ENCODE data around the gene CADPS. TPM values are rescaled to one million over a fixed set of nuclear protein-coding genes. Genes with fewer than 3 reads are reported as not detected.

Gene CADPS
- total RNA-seq, 2 experiments from 2014 or later: not detected

- no peak for ATAC-seq (ENCODE audit: low read depth)
- no peaks in the 10 kb centered on the region for H3K4me1 Mint-ChIP-seq
- H3K4me3 Mint-ChIP-seq: no peak overlapping the region
- no peaks in the 10 kb centered on the region for H3K27me3 Mint-ChIP-seq
- no peak overlapping the region for H3K27ac Mint-ChIP-seq
- no peaks in the 10 kb centered on the region for H3K36me3 Mint-ChIP-seq
- POLR2A ChIA-PET: no interaction called here
- DNase-seq: no peak
- H3K9me3 Mint-ChIP-seq: peaks cover 9% of the 10 kb centered on the region
Observed at GRCh38 chr3:62577153-62577552, 298.1 kb downstream of the CADPS start.

DNA sequence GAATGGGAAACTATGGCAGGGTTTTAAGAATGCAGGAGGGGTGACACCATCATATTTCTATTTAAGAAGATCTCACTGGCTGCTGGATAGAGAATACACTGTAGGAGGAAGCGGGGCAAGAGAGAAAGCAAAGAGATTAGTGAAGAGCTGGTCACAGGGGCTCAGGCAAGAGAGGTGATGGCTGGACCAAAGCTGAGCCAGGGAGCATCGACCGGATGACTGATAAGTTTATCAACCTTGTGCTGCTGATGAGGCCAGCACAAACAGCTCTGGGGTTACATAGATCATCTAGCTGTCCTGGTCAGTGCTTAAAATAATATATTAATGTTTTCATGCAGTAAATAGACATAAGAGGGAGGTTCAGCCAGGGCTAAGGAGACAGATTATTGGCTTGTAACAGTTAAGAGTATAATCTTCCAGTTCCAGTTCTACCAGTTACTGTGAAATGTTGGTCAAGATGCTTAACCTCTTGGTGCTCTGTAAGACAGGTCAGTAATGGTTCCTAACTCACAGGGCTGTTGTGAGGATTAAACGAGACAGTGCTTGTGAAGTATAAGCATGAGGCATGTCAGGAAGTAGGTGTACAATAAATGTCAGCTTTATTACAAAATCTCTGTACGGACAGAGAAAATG is 300.8 kb downstream of the CADPS start:
- ATAC-seq (ENCODE audit: low read depth): no peak
- POLR2A ChIA-PET: no interaction called here
- H3K27me3 Mint-ChIP-seq: no peaks in the 10 kb centered on the region

DNA sequence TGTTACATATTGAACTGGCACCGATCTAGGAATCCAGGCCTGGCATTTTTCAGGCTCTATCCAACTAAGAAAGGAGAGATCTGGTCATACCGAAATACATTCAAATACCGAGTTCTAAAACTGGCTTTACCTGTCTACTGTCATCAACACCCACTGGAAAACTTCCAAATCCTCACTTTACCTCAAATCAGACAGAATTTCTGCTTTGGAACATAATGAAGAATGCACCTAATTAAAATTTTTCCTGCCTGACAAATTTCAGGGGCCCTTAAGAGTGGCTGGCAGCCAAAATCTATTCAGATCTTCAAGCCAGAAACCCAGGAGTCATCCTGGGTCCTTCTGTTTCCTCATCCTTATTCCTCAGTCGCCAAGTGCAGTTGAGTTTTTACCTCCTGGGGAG is 303.3 kb downstream of the CADPS start:
- no peak for DNase-seq
- Mint-ChIP-seq H3K27me3 (no peaks in the 10 kb centered on the region), H3K4me1 (no peaks in the 10 kb centered on the region), H3K9me3 (no peaks in the 10 kb centered on the region), H3K27ac (no peak overlapping the region), H3K4me3 (no peak overlapping the region), H3K36me3 (no peaks in the 10 kb centered on the region)
- no peak for ATAC-seq (ENCODE audit: low read depth)
- POLR2A ChIA-PET: no interaction called here

More for the DNA sequence above, 300.8 kb downstream of the CADPS start:
- no peak for DNase-seq
- peaks cover 5% of the 10 kb centered on the region for H3K9me3 Mint-ChIP-seq
- no peak overlapping the region for H3K27ac Mint-ChIP-seq
- no peak overlapping the region for H3K4me3 Mint-ChIP-seq
- no peaks in the 10 kb centered on the region for H3K4me1 Mint-ChIP-seq
- H3K36me3 Mint-ChIP-seq: no peaks in the 10 kb centered on the region

GRCh38 chr3:62570888-62571287 is 304.3 kb downstream of the CADPS start:
- POLR2A ChIA-PET: no interaction called here
- H3K4me3 Mint-ChIP-seq: no peak overlapping the region
- ATAC-seq (ENCODE audit: low read depth): no peak

GRCh38 chr3:62569609-62570008 is 305.6 kb downstream of the CADPS start:
- Mint-ChIP-seq H3K4me1 (no peaks in the 10 kb centered on the region), H3K4me3 (no peak overlapping the region), H3K9me3 (no peaks in the 10 kb centered on the region), H3K27ac (no peak overlapping the region), H3K27me3 (no peaks in the 10 kb centered on the region), H3K36me3 (no peaks in the 10 kb centered on the region)
- ATAC-seq (ENCODE audit: low read depth) (no peak), DNase-seq (no peak)
- POLR2A ChIA-PET: no interaction called here

More at GRCh38 chr3:62570888-62571287, 304.3 kb downstream of the CADPS start:
- Mint-ChIP-seq H3K27ac (no peak overlapping the region), H3K36me3 (no peaks in the 10 kb centered on the region), H3K9me3 (no peaks in the 10 kb centered on the region), H3K4me1 (no peaks in the 10 kb centered on the region), H3K27me3 (no peaks in the 10 kb centered on the region)
- no peak for DNase-seq

DNA sequence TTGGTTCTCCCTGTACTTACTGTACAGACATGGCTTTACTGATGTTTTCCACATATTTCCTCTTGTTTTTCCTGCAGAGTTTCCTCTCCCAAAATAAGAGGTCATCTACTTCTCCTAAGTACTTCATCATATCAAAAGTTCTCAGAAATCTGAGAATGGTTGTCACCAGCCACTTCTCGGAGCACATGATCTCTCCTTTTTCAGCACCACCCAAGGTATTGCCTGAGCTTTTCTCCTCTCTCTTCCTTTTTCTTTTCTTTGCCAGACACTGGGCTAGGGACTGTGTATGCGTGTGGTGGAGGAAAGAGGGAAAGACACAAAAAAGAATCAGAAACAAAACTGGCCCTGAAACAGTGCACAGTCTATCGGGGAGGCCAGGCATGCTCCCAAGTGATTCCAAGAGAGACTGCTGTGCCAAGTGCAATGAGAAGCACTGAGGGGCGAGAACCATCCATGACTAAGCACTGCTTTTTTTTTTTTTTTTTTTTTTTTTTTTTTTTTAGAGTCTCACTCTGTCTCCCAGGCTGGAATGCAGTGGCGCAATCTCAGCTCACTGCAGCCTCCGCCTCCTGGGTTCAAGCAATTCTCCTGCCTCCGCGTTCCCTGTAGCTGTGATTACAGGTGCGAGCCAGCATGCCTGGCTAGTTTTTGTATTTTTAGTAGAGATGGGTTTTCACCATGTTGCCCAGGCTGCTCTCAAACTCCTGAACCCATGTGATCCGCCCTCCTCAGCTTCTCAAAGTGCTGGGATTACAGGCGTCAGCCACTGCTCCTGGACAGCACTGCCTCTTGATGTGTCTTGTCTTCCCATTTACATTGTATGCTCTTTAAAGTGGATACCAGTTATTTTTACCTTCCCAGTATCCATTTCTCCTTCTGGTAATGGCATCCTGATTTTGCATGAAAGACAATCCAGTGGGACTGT is 307.9 kb downstream of the CADPS start:
- DNase-seq: no peak
- Mint-ChIP-seq H3K27ac (no peak overlapping the region), H3K4me3 (no peak overlapping the region), H3K27me3 (no peaks in the 10 kb centered on the region), H3K9me3 (no peaks in the 10 kb centered on the region), H3K4me1 (no peaks in the 10 kb centered on the region), H3K36me3 (no peaks in the 10 kb centered on the region)
- ATAC-seq (ENCODE audit: low read depth): no peak
- POLR2A ChIA-PET: no interaction called here

DNA sequence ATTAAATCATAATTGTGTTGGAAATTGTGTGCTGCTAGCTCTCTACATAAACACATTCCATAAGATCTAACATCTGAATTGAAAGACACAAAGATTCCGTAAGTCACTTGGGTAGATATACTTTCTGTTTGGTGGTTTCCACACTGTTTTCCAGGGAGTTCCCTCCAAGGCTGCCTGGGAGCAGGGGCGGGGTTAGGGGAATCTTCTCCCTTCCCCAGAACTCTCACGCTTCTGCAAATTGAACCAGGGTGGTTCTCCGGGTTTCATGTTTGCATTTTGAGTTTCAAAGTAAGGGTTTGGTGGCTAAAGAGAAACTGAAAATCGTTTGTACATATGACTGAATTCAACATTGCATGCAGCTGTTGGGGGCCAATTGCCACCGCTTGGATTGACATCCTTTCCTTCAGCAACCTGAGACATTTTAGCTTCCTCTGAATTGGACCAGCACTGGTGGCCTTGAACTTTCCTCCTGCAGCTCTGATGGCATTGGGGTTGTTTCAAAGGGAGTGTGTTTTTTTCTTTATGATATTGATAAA is 309.1 kb downstream of the CADPS start:
- no peak overlapping the region for H3K4me3 Mint-ChIP-seq
- ATAC-seq (ENCODE audit: low read depth) (no peak), DNase-seq (no peak)
- no peaks in the 10 kb centered on the region for H3K36me3 Mint-ChIP-seq
- H3K27me3 Mint-ChIP-seq: no peaks in the 10 kb centered on the region
- no peaks in the 10 kb centered on the region for H3K9me3 Mint-ChIP-seq
- POLR2A ChIA-PET: no interaction called here
- H3K27ac Mint-ChIP-seq: no peak overlapping the region
- no peaks in the 10 kb centered on the region for H3K4me1 Mint-ChIP-seq

GRCh38 chr3:62562596-62562995 is 312.6 kb downstream of the CADPS start:
- POLR2A ChIA-PET: no interaction called here
- no peaks in the 10 kb centered on the region for H3K9me3 Mint-ChIP-seq

DNA sequence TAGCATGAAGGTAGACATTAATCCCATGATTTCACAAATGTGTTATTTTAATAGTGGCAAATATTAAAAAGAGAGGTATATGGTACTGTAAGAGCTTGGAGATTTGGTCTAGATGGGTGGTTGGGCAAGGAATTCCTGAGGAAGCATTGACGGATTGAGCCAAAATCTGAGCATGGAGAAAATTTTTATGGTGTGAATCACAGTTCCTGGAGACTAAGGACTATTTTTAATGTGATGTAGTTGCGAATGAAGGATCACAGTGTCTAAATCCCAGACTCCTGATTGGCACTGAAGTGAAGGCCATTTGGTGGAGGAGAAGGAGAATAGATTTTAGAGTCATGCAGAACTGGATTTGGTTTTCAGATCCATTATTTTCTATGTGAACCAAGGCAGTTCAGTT is 313.2 kb downstream of the CADPS start:
- ATAC-seq (ENCODE audit: low read depth) (no peak), DNase-seq (no peak)
- no peaks in the 10 kb centered on the region for H3K36me3 Mint-ChIP-seq
- no peaks in the 10 kb centered on the region for H3K9me3 Mint-ChIP-seq
- no peaks in the 10 kb centered on the region for H3K4me1 Mint-ChIP-seq
- no peak overlapping the region for H3K4me3 Mint-ChIP-seq
- POLR2A ChIA-PET: no interaction called here
- H3K27ac Mint-ChIP-seq: no peak overlapping the region
- H3K27me3 Mint-ChIP-seq: no peaks in the 10 kb centered on the region

More at GRCh38 chr3:62562596-62562995, 312.6 kb downstream of the CADPS start:
- Mint-ChIP-seq H3K27ac (no peak overlapping the region), H3K4me1 (no peaks in the 10 kb centered on the region), H3K27me3 (no peaks in the 10 kb centered on the region), H3K4me3 (no peak overlapping the region), H3K36me3 (no peaks in the 10 kb centered on the region)
- DNase-seq (no peak), ATAC-seq (ENCODE audit: low read depth) (no peak)

DNA sequence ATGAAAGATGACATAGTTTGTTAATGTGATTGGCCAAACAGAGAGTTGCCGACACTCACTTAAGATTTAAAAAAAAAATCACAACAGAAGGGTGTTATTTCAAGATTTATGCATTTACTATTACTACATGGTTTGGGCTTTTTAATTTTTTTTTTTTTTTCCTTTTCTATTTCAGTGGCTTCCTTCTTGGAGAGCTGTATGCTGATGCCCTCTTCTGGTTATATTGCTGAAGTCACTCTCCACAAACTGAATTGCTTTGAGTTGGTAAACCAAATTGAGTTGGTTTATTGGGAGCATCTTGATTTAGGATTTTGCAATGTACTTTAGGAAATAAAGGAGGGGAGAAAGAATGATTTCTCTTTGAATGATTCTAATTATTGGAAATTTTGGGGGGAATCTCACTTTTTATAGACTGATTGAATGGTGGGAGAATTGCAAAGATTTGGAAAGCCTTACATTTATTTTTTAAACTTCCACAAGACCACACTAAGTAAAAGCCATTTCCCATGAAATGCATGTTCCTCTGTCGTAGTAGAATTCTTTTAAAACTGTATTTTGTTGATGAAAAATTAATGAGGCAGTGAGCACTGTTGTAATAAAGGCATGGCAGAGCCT is 315.3 kb downstream of the CADPS start:
- H3K27me3 Mint-ChIP-seq: peaks cover 3% of the 10 kb centered on the region
- no peaks in the 10 kb centered on the region for H3K4me1 Mint-ChIP-seq
- H3K4me3 Mint-ChIP-seq: no peak overlapping the region
- no peaks in the 10 kb centered on the region for H3K36me3 Mint-ChIP-seq
- ATAC-seq (ENCODE audit: low read depth): no peak
- H3K27ac Mint-ChIP-seq: no peak overlapping the region
- POLR2A ChIA-PET: no interaction called here
- no peaks in the 10 kb centered on the region for H3K9me3 Mint-ChIP-seq
- no peak for DNase-seq

DNA sequence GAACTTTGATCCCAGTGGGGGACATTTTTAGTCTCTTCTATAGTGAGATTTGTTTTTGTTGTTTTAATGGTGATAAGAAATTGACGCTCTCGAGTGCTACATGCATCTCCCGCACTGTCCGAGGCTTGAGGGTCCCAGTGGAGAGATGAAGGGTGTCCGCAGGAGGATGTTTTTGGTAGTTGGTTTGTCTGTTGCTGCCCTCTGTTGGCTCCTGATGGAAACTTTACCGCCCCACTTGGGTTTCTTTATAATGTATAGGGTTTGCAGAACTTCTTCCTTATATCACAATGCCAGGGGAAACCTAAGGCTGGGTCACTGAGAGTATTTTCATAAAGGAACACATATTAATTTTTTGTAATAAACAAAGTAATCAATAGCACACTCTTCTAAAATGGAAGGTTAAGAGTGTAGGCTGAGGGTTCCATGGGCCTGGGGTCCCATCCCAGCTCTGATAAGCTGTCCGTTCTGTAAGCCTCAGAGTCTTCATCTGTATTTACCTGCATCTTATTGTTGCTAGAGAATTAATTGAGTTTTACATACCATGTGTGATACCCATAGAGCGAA is 316.6 kb downstream of the CADPS start:
- peaks cover 5% of the 10 kb centered on the region for H3K27me3 Mint-ChIP-seq
- H3K27ac Mint-ChIP-seq: no peak overlapping the region
- DNase-seq (no peak), ATAC-seq (ENCODE audit: low read depth) (no peak)
- POLR2A ChIA-PET: no interaction called here
- no peaks in the 10 kb centered on the region for H3K4me1 Mint-ChIP-seq
- H3K9me3 Mint-ChIP-seq: no peaks in the 10 kb centered on the region
- no peak overlapping the region for H3K4me3 Mint-ChIP-seq
- no peaks in the 10 kb centered on the region for H3K36me3 Mint-ChIP-seq

DNA sequence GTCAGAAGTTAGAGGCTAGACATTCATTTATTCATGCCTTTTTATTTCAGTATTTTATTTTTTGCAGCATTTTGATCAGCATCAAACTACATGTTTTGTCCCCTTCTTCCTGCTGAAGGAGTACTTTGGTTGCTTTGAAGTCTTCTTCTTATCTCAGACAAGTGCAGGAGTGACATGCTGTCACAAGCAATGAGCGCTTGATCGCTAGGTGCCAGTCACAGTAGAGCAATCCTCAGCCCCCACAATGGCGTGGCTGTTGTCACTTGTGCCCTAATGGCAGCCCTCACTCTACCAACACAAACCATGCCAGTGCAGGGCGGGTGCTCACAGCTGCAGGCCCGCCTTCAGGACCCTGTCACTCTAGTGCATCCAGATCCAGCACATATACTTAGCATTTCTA is 317.2 kb downstream of the CADPS start:
- Mint-ChIP-seq H3K4me3 (no peak overlapping the region), H3K9me3 (no peaks in the 10 kb centered on the region), H3K27ac (no peak overlapping the region), H3K27me3 (peaks cover 7% of the 10 kb centered on the region), H3K36me3 (no peaks in the 10 kb centered on the region), H3K4me1 (no peaks in the 10 kb centered on the region)
- POLR2A ChIA-PET: no interaction called here
- no peak for ATAC-seq (ENCODE audit: low read depth)
- no peak for DNase-seq

DNA sequence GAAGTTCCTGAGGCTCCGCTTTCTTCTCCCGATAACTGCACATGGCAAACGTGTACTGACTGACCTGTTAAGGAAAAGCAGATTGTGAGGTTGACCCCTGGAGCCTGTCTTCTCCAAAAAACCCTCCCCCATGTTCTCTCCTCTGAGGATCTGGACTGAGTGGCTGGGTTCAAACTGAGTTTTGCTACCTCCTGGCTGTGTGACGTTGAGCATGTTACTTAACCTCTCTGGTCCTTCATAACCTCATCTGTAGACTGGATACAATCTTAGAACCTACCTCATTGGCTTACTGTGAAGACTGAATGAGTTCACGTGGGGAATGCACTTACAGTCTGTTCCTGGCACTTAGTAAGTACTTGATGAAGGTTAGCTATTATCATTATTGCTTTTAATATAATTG is 317.8 kb downstream of the CADPS start:
- Mint-ChIP-seq H3K36me3 (no peaks in the 10 kb centered on the region), H3K9me3 (no peaks in the 10 kb centered on the region), H3K4me1 (no peaks in the 10 kb centered on the region), H3K27ac (no peak overlapping the region), H3K27me3 (peaks cover 7% of the 10 kb centered on the region), H3K4me3 (no peak overlapping the region)
- ATAC-seq (ENCODE audit: low read depth): no peak
- no peak for DNase-seq
- POLR2A ChIA-PET: no interaction called here

Data from activated naive CD8-positive, alpha-beta T cell treated with anti-CD3 and anti-CD28 coated beads, Interleukin-2, amount 10 ng/mL, durations not matched to agents 7 days and 5 days (primary cell).